GM18520 (cell line): ENCODE data around the gene PKD2L1.
"Not testable (repeated sequence)": the region's sequence is repeated elsewhere in the genome, so short reads cannot be mapped to it uniquely, and the experiment has no call there.

Experiments
- ATAC-seq: cut with Tn5 transposase; IDR thresholded peaks from one replicate; pipeline ENCODE4 v1.9.1; 2021; ENCODE audit not compliant: unreplicated experiment

Gene PKD2L1

GRCh38 chr10:100334762-100335161, 4.7 kb upstream of the PKD2L1 start:
- ATAC-seq, result no peak

GRCh38 chr10:100333661-100334440, 3.8 kb upstream of the PKD2L1 start:
- no peak for ATAC-seq

- ATAC-seq, result no peak
Observed at GRCh38 chr10:100333106-100333505, 3.1 kb upstream of the PKD2L1 start.

- ATAC-seq, result no peak
Observed at GRCh38 chr10:100328198-100328597, 1.8 kb downstream of the PKD2L1 start.

GRCh38 chr10:100327718-100328009, 2.4 kb downstream of the PKD2L1 start:
- no peak for ATAC-seq

GRCh38 chr10:100327007-100327717, 2.9 kb downstream of the PKD2L1 start:
- peak; percentile 91 for ATAC-seq

GRCh38 chr10:100325158-100325557, 4.9 kb downstream of the PKD2L1 start:
- no peak for ATAC-seq

- no peak for ATAC-seq
Observed at GRCh38 chr10:100319707-100320402, 10.2 kb downstream of the PKD2L1 start.

GRCh38 chr10:100318207-100318606, 11.8 kb downstream of the PKD2L1 start:
- no peak for ATAC-seq

GRCh38 chr10:100315615-100316014, 14.4 kb downstream of the PKD2L1 start:
- ATAC-seq, result no peak

GRCh38 chr10:100311298-100311697, 18.7 kb downstream of the PKD2L1 start:
- ATAC-seq, result no peak

- no peak for ATAC-seq
Observed at GRCh38 chr10:100307684-100308083, 22.3 kb downstream of the PKD2L1 start.

- no peak for ATAC-seq
Observed at GRCh38 chr10:100306861-100307260, 23.2 kb downstream of the PKD2L1 start.

- no peak for ATAC-seq
Observed at GRCh38 chr10:100304414-100304813, 25.6 kb downstream of the PKD2L1 start.

- ATAC-seq, result no peak
Observed at GRCh38 chr10:100303724-100304319, 26.2 kb downstream of the PKD2L1 start.

GRCh38 chr10:100301123-100301522, 28.9 kb downstream of the PKD2L1 start:
- not testable (repeated sequence) for ATAC-seq

- no peak for ATAC-seq
Observed at GRCh38 chr10:100297242-100297641, 32.8 kb downstream of the PKD2L1 start.

- ATAC-seq, result no peak
Observed at GRCh38 chr10:100293066-100293465, 37.0 kb downstream of the PKD2L1 start.

GRCh38 chr10:100292300-100292699, 37.7 kb downstream of the PKD2L1 start:
- ATAC-seq, result not testable (repeated sequence)

- ATAC-seq, result no peak
Observed at GRCh38 chr10:100291356-100291755, 38.7 kb downstream of the PKD2L1 start.

GRCh38 chr10:100289641-100290040, 40.4 kb downstream of the PKD2L1 start:
- ATAC-seq, result no peak

GRCh38 chr10:100288196-100288595, 41.8 kb downstream of the PKD2L1 start:
- ATAC-seq, result no peak
